Measurements from ENCODE around the gene LCE3E. TPM values are rescaled to one million over a fixed set of nuclear protein-coding genes. Genes with fewer than 3 reads are reported as not detected.
A peak's percentile ranks its signal among the peaks of the same experiment; 100 is the strongest.

The LCE3E gene
- total RNA-seq, 2 experiments from 2014 or later: not detected

DNA sequence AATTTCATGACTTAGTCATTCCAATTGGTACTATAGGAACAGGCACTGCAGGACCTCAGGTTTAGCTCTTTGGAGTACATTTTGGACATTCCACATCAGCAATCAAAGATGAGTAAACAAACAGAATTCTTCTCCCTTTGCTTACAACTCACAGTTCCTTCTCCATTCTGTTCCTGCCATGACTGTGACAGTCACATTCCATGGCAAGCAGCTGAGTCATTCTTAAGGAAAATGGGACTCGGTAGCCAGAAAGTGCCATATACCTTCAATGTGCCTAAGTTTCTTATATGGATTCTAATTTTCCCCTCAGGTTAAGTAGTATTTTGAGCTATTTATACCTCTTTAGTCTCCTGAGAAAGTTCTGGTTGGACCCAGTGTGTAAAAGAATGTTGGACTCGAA lies 26.7 kb downstream of the LCE3E start:
- no peaks in the 10 kb centered on the region for H3K9me3 Mint-ChIP-seq
- H3K4me3 Mint-ChIP-seq: no peak overlapping the region
- peaks cover 4% of the 10 kb centered on the region for H3K27me3 Mint-ChIP-seq
- CTCF ChIA-PET: no interaction called here
- DNase-seq: no peak
- no peaks in the 10 kb centered on the region for H3K4me1 Mint-ChIP-seq
- H3K27ac Mint-ChIP-seq: no peak overlapping the region
- H3K36me3 Mint-ChIP-seq (ENCODE audit: low read depth): no peaks in the 10 kb centered on the region
- POLR2A ChIA-PET: no interaction called here

DNA sequence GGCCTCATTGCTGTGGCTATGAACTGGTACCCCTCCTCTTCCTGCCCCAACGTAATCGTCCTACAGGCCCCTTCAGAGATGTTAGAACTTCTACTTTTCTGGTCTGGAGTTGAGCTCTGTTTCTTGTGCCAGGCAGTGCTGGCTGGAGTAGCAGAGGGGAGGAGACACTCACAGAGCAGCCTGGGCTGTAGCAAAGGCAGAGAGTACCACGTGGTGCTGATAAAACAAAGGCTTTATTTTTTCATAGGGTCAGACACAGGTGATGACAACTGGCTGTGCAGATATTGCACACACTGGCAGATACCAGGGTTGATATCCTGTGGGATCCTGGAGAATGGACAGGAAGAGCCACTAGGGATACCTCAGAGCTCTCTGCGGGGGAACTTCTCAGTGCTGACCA lies 29.1 kb downstream of the LCE3E start:
- ChIA-PET POLR2A (no interaction called here), CTCF (no interaction called here)
- no peak overlapping the region for H3K4me3 Mint-ChIP-seq
- H3K4me1 Mint-ChIP-seq: no peaks in the 10 kb centered on the region
- H3K9me3 Mint-ChIP-seq: no peaks in the 10 kb centered on the region
- no peaks in the 10 kb centered on the region for H3K36me3 Mint-ChIP-seq (ENCODE audit: low read depth)
- H3K27me3 Mint-ChIP-seq: peaks cover 4% of the 10 kb centered on the region
- no peak overlapping the region for H3K27ac Mint-ChIP-seq
- DNase-seq: no peak

- H3K4me3 Mint-ChIP-seq: no peak overlapping the region
- DNase-seq: no peak
- POLR2A ChIA-PET: no interaction called here
- CTCF ChIA-PET: no interaction called here
- no peaks in the 10 kb centered on the region for H3K4me1 Mint-ChIP-seq
- H3K27ac Mint-ChIP-seq: no peak overlapping the region
- H3K36me3 Mint-ChIP-seq (ENCODE audit: low read depth): no peaks in the 10 kb centered on the region
- peaks cover 11% of the 10 kb centered on the region for H3K27me3 Mint-ChIP-seq
- no peaks in the 10 kb centered on the region for H3K9me3 Mint-ChIP-seq
Observed at GRCh38 chr1:152535774-152536173, 30.8 kb downstream of the LCE3E start.

- no peaks in the 10 kb centered on the region for H3K9me3 Mint-ChIP-seq
- H3K27me3 Mint-ChIP-seq: peaks cover 20% of the 10 kb centered on the region
- peak; percentile 29 for DNase-seq
- no peaks in the 10 kb centered on the region for H3K36me3 Mint-ChIP-seq (ENCODE audit: low read depth)
- H3K4me3 Mint-ChIP-seq: no peak overlapping the region
- no peak overlapping the region for H3K27ac Mint-ChIP-seq
- H3K4me1 Mint-ChIP-seq: no peaks in the 10 kb centered on the region
- ChIA-PET POLR2A (no interaction called here), CTCF (interaction anchor here (0.9 to 1.2 kb wide), 3 partner anchors 10 to 75 kb away, joined by 3 to 5 read pairs (median 4); no protein-coding TSS in a partner anchor)
Observed at GRCh38 chr1:152533327-152533938, 33.1 kb downstream of the LCE3E start.

DNA sequence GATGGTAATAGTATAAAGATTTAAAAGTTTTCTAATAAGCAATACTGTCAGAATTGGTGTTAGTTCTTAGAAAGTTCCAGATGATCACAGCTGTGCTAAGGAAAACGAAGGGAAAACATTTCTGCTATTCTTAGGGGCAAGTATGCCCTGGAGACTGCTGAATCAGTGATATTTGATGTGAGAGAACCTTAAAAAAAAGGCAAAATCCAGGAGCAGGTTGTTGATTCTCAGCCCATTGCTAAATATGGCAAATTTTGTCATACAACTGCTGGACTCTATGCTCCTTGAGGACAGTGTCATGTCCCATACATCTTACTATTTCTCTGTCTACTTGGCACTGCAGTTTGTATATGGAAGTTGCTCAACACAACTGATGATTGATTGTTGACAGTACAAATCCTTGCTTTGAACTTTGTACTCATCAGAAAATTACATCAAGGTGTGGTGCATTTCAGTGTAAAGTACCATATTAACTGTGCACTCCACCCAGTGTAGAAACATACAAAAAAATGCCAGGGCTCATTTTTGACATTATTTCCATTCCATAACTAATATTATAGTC lies 41.4 kb downstream of the LCE3E start:
- Mint-ChIP-seq H3K9me3 (no peaks in the 10 kb centered on the region), H3K4me3 (no peak overlapping the region), H3K27me3 (peaks cover 26% of the 10 kb centered on the region), H3K27ac (no peak overlapping the region), H3K36me3 (ENCODE audit: low read depth) (no peaks in the 10 kb centered on the region), H3K4me1 (no peaks in the 10 kb centered on the region)
- POLR2A ChIA-PET: no interaction called here
- CTCF ChIA-PET: no interaction called here
- DNase-seq: no peak

GRCh38 chr1:152520561-152521090 lies 46.0 kb downstream of the LCE3E start:
- CTCF ChIA-PET: no interaction called here
- no peak overlapping the region for H3K4me3 Mint-ChIP-seq

DNA sequence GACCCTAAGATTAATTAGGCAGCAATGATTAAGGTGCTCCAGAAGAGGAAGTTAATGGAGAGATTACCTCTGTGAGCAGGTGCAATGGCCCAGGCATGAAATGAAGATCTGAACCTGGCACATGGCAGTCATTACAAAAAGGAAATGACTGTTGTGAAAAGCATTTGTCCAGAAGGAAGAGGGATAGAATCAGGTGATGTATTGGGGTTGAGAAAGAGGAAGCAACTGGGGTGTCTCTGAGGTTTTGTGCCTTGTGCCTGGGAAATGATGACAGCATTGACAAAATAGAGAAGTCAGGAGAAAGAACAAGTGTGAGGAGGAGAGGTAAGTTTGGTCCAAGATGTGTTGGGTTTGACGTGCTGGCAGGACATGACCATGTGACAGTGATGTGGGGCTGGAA lies 46.7 kb downstream of the LCE3E start:
- no peaks in the 10 kb centered on the region for H3K4me1 Mint-ChIP-seq
- ChIA-PET POLR2A (no interaction called here), CTCF (no interaction called here)
- H3K9me3 Mint-ChIP-seq: no peaks in the 10 kb centered on the region
- no peaks in the 10 kb centered on the region for H3K36me3 Mint-ChIP-seq (ENCODE audit: low read depth)
- no peak overlapping the region for H3K4me3 Mint-ChIP-seq
- DNase-seq: no peak
- no peak overlapping the region for H3K27ac Mint-ChIP-seq
- H3K27me3 Mint-ChIP-seq: peaks cover 42% of the 10 kb centered on the region

More at GRCh38 chr1:152520561-152521090, 46.0 kb downstream of the LCE3E start:
- H3K4me1 Mint-ChIP-seq: no peaks in the 10 kb centered on the region
- POLR2A ChIA-PET: no interaction called here
- no peak for DNase-seq
- H3K27me3 Mint-ChIP-seq: peaks cover 40% of the 10 kb centered on the region
- H3K36me3 Mint-ChIP-seq (ENCODE audit: low read depth): no peaks in the 10 kb centered on the region
- no peaks in the 10 kb centered on the region for H3K9me3 Mint-ChIP-seq
- no peak overlapping the region for H3K27ac Mint-ChIP-seq

GRCh38 chr1:152517237-152517811 lies 49.3 kb downstream of the LCE3E start:
- no peak for DNase-seq
- POLR2A ChIA-PET: no interaction called here
- no peaks in the 10 kb centered on the region for H3K9me3 Mint-ChIP-seq
- H3K27me3 Mint-ChIP-seq: peaks cover 47% of the 10 kb centered on the region
- no peak overlapping the region for H3K27ac Mint-ChIP-seq
- CTCF ChIA-PET: no interaction called here
- H3K36me3 Mint-ChIP-seq (ENCODE audit: low read depth): no peaks in the 10 kb centered on the region
- no peak overlapping the region for H3K4me3 Mint-ChIP-seq
- no peaks in the 10 kb centered on the region for H3K4me1 Mint-ChIP-seq

GRCh38 chr1:152516082-152516481 lies 50.5 kb downstream of the LCE3E start:
- POLR2A ChIA-PET: no interaction called here
- Mint-ChIP-seq H3K36me3 (ENCODE audit: low read depth) (no peaks in the 10 kb centered on the region), H3K9me3 (no peaks in the 10 kb centered on the region), H3K27me3 (peaks cover 51% of the 10 kb centered on the region), H3K4me1 (no peaks in the 10 kb centered on the region), H3K27ac (no peak overlapping the region), H3K4me3 (no peak overlapping the region)
- CTCF ChIA-PET: no interaction called here
- DNase-seq: no peak

Other genes with a start within 250 kb of the LCE3E start
- gene FLG, start 241.5 kb downstream of the LCE3E start, total RNA-seq: under 1 TPM in 1 of 2 experiments, not detected in 1; 0.08 TPM
- under 1 TPM in 1 of 2 experiments, not detected in 1; 0.03 TPM for gene FLG2, start 206.8 kb downstream of the LCE3E start, total RNA-seq
- not detected for gene CRNN, start 152.5 kb downstream of the LCE3E start, total RNA-seq
- not detected for gene LCE5A, start 56.0 kb downstream of the LCE3E start, total RNA-seq
- not detected for gene CRCT1, start 52.3 kb downstream of the LCE3E start, total RNA-seq
- not detected for gene LCE3D, start 13.7 kb upstream of the LCE3E start, total RNA-seq
- gene LCE3C, start 33.5 kb upstream of the LCE3E start, total RNA-seq: not detected
- gene LCE3B, start 47.0 kb upstream of the LCE3E start, total RNA-seq: not detected
- gene LCE3A, start 56.3 kb upstream of the LCE3E start, total RNA-seq: not detected
- not detected for gene LCE2D, start 96.6 kb upstream of the LCE3E start, total RNA-seq
- gene LCE2C, start 108.5 kb upstream of the LCE3E start, total RNA-seq: not detected
- gene LCE2B, start 119.3 kb upstream of the LCE3E start, total RNA-seq: not detected
- gene LCE2A, start 131.6 kb upstream of the LCE3E start, total RNA-seq: not detected
- not detected for gene LCE4A, start 141.4 kb upstream of the LCE3E start, total RNA-seq
- gene KPRP, start 191.2 kb upstream of the LCE3E start, total RNA-seq: not detected
- gene LCE1F, start 208.4 kb upstream of the LCE3E start, total RNA-seq: not detected
- gene LCE1E, start 219.5 kb upstream of the LCE3E start, total RNA-seq: not detected
- not detected for gene LCE1D, start 229.9 kb upstream of the LCE3E start, total RNA-seq
- gene LCE1C, start 239.9 kb upstream of the LCE3E start, total RNA-seq: not detected
- gene LCE1B, start 245.2 kb upstream of the LCE3E start, total RNA-seq: not detected